HEK293 (cell line): ENCODE results near the gene IRF7.

Source experiments
- BCL11B ChIP-seq: fragments of 450-650 bp; formaldehyde crosslinking; IDR thresholded peaks from 2 replicates; pipeline ENCODE4 v1.5.1; 2016; ENCODE audit warnings: low read depth, missing biosample characterization, missing genetic modification characterization
- FEZF1 ChIP-seq: fragments of 450-650 bp; formaldehyde crosslinking; IDR thresholded peaks from 2 replicates; pipeline ENCODE4 v1.5.1; 2016; ENCODE audit warnings: missing biosample characterization, missing genetic modification characterization
- HOXA7 ChIP-seq: sonication (generic); formaldehyde crosslinking; IDR thresholded peaks from 2 replicates; pipeline ENCODE4 v1.8.1; 2022; ENCODE audit warnings: missing genetic modification reagents, borderline replicate concordance
- MYNN ChIP-seq: fragments of 450-650 bp; formaldehyde crosslinking; IDR thresholded peaks from 2 replicates; pipeline ENCODE4 v1.5.1; 2016; ENCODE audit warnings: missing biosample characterization, missing genetic modification characterization, borderline replicate concordance
- RBAK ChIP-seq: fragments of 450-650 bp; formaldehyde crosslinking; IDR thresholded peaks from 2 replicates; pipeline ENCODE4 v1.5.1; 2016; ENCODE audit warnings: missing biosample characterization, missing genetic modification characterization
- SCRT1 ChIP-seq: fragments of 450-650 bp; formaldehyde crosslinking; IDR thresholded peaks from 2 replicates; pipeline ENCODE4 v1.5.1; 2016; ENCODE audit warnings: missing biosample characterization, missing genetic modification characterization, borderline replicate concordance
- SP3 ChIP-seq: fragments of 450-650 bp; formaldehyde crosslinking; IDR thresholded peaks from 2 replicates; pipeline ENCODE4 v1.5.1; 2016; ENCODE audit warnings: missing biosample characterization, missing genetic modification characterization
- ZFHX2 ChIP-seq: fragments of 450-650 bp; formaldehyde crosslinking; conservative IDR thresholded peaks from 2 replicates; pipeline ENCODE4 v1.5.1; 2016; ENCODE audit warnings: missing biosample characterization, missing genetic modification characterization
- ZFP41 ChIP-seq: fragments of 450-650 bp; formaldehyde crosslinking; IDR thresholded peaks from 2 replicates; pipeline ENCODE4 v1.5.1; 2016; ENCODE audit warnings: missing biosample characterization, missing genetic modification characterization, borderline replicate concordance
- ZNF112 ChIP-seq: fragments of 450-650 bp; formaldehyde crosslinking; IDR thresholded peaks from 2 replicates; pipeline ENCODE4 v1.5.0; 2017; ENCODE audit warnings: missing biosample characterization, missing genetic modification characterization
- ZNF133 ChIP-seq: fragments of 450-650 bp; formaldehyde crosslinking; IDR thresholded peaks from 2 replicates; pipeline ENCODE4 v1.5.1; 2016; ENCODE audit warnings: missing biosample characterization, missing genetic modification characterization
- ZNF140 ChIP-seq: fragments of 450-650 bp; formaldehyde crosslinking; IDR thresholded peaks from 2 replicates; pipeline ENCODE4 v1.5.1; 2016; ENCODE audit warnings: missing biosample characterization, missing genetic modification characterization
- ZNF148 ChIP-seq: fragments of 450-650 bp; formaldehyde crosslinking; IDR thresholded peaks from 2 replicates; pipeline ENCODE4 v1.5.0; 2017; ENCODE audit warnings: missing biosample characterization, missing genetic modification characterization, borderline replicate concordance
- ZNF23 ChIP-seq: fragments of 450-650 bp; formaldehyde crosslinking; IDR thresholded peaks from 2 replicates; pipeline ENCODE4 v1.5.1; 2016; ENCODE audit warnings: missing biosample characterization, missing genetic modification characterization, borderline replicate concordance
- ZNF324 ChIP-seq: fragments of 450-650 bp; formaldehyde crosslinking; IDR thresholded peaks from 2 replicates; pipeline ENCODE4 v1.5.1; 2016; ENCODE audit warnings: missing biosample characterization, missing genetic modification characterization
- ZNF521 ChIP-seq: fragments of 450-650 bp; formaldehyde crosslinking; IDR thresholded peaks from 2 replicates; pipeline ENCODE4 v1.5.1; 2017; ENCODE audit warnings: missing biosample characterization, mild to moderate bottlenecking, missing genetic modification characterization
- ZNF530 ChIP-seq: fragments of 450-650 bp; formaldehyde crosslinking; IDR thresholded peaks from 2 replicates; pipeline ENCODE4 v1.5.1; 2016; ENCODE audit warnings: low read depth, missing biosample characterization, missing genetic modification characterization
- ZNF544 ChIP-seq: fragments of 450-650 bp; formaldehyde crosslinking; IDR thresholded peaks from 2 replicates; pipeline ENCODE4 v1.5.0; 2017; ENCODE audit warnings: missing biosample characterization, missing genetic modification characterization
- ZNF549 ChIP-seq: fragments of 450-650 bp; IDR thresholded peaks from 2 replicates; pipeline ENCODE4 v1.5.1; 2018; ENCODE audit warnings: missing biosample characterization, missing genetic modification characterization, mild to moderate bottlenecking, inconsistent platforms, moderate library complexity
- ZNF623 ChIP-seq: fragments of 450-650 bp; formaldehyde crosslinking; IDR thresholded peaks from 2 replicates; pipeline ENCODE4 v1.5.1; 2016; ENCODE audit warnings: missing biosample characterization, missing genetic modification characterization
- ZNF629 ChIP-seq: fragments of 450-650 bp; formaldehyde crosslinking; IDR thresholded peaks from 2 replicates; pipeline ENCODE4 v1.5.1; 2017; ENCODE audit warnings: missing biosample characterization, missing genetic modification characterization
- ZNF701 ChIP-seq: fragments of 450-650 bp; formaldehyde crosslinking; IDR thresholded peaks from 2 replicates; pipeline ENCODE4 v1.5.1; 2016; ENCODE audit warnings: missing biosample characterization, missing genetic modification characterization
- ZNF704 ChIP-seq: fragments of 450-650 bp; formaldehyde crosslinking; IDR thresholded peaks from 2 replicates; pipeline ENCODE4 v1.5.1; 2016; ENCODE audit warnings: missing biosample characterization, missing genetic modification characterization
- TF ChIP-seq, protein P1 (sequence below): fragments of 450-650 bp; formaldehyde crosslinking; IDR thresholded peaks from 2 replicates; pipeline ENCODE4 v1.5.1; 2016; ENCODE audit warnings: missing biosample characterization, missing genetic modification characterization, borderline replicate concordance
- TF ChIP-seq, protein P2 (sequence below): fragments of 450-650 bp; formaldehyde crosslinking; IDR thresholded peaks from 2 replicates; pipeline ENCODE4 v1.5.1; 2016; ENCODE audit warnings: missing biosample characterization, missing genetic modification characterization, low read depth
- TF ChIP-seq, protein P3 (sequence below): fragments of 450-650 bp; formaldehyde crosslinking; IDR thresholded peaks from 2 replicates; pipeline ENCODE4 v1.5.1; 2016; ENCODE audit warnings: missing biosample characterization, missing genetic modification characterization

Gene IRF7

DNA sequence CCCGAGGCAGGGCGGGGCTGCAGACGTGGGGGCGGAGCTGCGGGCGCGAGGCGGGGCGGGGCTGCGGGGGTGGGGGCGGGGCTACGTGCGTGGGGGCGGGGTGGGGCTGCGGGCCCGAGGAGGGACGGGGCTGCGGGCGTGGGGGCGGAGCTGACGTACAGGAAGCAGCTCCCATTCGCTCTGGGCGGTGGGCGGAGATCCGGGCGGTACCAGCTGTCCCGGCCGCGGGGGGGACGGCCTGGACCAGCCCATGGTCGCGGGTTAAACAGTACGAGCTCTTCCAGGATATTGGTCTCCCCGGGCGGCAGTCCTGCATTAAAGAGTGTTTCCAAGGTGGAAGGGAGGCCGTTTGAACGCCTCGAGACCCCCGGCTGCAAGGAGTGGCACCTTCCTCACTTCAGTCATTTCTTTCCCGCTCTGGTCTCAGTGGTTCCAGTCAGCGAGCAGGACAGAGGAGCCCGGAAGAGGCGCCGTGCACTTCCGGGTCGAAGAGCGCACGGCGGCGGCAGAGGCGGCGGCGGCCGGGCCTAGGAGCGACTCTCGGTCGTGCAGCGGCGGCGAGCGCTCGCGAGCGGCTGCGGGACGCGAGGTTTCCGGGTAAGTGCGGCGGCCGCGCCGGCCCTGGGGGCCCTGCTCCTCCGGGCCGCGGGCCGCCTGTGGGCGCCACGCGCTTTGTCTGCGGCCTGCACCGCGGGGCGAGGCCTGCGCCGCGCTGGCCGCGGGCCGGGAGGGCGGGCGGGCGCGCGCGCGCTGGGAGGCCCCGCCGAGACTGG, 39.6 kb downstream of the IRF7 start, which contains the start of gene PHRF1 (continued):
- TF ChIP-seq, protein P1, sequence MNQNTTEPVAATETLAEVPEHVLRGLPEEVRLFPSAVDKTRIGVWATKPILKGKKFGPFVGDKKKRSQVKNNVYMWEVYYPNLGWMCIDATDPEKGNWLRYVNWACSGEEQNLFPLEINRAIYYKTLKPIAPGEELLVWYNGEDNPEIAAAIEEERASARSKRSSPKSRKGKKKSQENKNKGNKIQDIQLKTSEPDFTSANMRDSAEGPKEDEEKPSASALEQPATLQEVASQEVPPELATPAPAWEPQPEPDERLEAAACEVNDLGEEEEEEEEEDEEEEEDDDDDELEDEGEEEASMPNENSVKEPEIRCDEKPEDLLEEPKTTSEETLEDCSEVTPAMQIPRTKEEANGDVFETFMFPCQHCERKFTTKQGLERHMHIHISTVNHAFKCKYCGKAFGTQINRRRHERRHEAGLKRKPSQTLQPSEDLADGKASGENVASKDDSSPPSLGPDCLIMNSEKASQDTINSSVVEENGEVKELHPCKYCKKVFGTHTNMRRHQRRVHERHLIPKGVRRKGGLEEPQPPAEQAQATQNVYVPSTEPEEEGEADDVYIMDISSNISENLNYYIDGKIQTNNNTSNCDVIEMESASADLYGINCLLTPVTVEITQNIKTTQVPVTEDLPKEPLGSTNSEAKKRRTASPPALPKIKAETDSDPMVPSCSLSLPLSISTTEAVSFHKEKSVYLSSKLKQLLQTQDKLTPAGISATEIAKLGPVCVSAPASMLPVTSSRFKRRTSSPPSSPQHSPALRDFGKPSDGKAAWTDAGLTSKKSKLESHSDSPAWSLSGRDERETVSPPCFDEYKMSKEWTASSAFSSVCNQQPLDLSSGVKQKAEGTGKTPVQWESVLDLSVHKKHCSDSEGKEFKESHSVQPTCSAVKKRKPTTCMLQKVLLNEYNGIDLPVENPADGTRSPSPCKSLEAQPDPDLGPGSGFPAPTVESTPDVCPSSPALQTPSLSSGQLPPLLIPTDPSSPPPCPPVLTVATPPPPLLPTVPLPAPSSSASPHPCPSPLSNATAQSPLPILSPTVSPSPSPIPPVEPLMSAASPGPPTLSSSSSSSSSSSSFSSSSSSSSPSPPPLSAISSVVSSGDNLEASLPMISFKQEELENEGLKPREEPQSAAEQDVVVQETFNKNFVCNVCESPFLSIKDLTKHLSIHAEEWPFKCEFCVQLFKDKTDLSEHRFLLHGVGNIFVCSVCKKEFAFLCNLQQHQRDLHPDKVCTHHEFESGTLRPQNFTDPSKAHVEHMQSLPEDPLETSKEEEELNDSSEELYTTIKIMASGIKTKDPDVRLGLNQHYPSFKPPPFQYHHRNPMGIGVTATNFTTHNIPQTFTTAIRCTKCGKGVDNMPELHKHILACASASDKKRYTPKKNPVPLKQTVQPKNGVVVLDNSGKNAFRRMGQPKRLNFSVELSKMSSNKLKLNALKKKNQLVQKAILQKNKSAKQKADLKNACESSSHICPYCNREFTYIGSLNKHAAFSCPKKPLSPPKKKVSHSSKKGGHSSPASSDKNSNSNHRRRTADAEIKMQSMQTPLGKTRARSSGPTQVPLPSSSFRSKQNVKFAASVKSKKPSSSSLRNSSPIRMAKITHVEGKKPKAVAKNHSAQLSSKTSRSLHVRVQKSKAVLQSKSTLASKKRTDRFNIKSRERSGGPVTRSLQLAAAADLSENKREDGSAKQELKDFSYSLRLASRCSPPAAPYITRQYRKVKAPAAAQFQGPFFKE (tag by site-specific recombination), result no peak
- no peak for TF ChIP-seq RBAK (tag by site-specific recombination)
- no peak; the same call in 1 of the 2 replicates for TF ChIP-seq ZFHX2
- no peak for TF ChIP-seq ZFP41 (tag by site-specific recombination)
- TF ChIP-seq, protein P2, sequence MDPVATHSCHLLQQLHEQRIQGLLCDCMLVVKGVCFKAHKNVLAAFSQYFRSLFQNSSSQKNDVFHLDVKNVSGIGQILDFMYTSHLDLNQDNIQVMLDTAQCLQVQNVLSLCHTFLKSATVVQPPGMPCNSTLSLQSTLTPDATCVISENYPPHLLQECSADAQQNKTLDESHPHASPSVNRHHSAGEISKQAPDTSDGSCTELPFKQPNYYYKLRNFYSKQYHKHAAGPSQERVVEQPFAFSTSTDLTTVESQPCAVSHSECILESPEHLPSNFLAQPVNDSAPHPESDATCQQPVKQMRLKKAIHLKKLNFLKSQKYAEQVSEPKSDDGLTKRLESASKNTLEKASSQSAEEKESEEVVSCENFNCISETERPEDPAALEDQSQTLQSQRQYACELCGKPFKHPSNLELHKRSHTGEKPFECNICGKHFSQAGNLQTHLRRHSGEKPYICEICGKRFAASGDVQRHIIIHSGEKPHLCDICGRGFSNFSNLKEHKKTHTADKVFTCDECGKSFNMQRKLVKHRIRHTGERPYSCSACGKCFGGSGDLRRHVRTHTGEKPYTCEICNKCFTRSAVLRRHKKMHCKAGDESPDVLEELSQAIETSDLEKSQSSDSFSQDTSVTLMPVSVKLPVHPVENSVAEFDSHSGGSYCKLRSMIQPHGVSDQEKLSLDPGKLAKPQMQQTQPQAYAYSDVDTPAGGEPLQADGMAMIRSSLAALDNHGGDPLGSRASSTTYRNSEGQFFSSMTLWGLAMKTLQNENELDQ, result no peak
- no peak for TF ChIP-seq SCRT1 (tag by site-specific recombination)
- TF ChIP-seq, protein P3, sequence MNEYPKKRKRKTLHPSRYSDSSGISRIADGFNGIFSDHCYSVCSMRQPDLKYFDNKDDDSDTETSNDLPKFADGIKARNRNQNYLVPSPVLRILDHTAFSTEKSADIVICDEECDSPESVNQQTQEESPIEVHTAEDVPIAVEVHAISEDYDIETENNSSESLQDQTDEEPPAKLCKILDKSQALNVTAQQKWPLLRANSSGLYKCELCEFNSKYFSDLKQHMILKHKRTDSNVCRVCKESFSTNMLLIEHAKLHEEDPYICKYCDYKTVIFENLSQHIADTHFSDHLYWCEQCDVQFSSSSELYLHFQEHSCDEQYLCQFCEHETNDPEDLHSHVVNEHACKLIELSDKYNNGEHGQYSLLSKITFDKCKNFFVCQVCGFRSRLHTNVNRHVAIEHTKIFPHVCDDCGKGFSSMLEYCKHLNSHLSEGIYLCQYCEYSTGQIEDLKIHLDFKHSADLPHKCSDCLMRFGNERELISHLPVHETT (tag by site-specific recombination), result peak; percentile 88
- no peak for TF ChIP-seq ZNF133 (tag by site-specific recombination)
- TF ChIP-seq ZNF148 (tag by site-specific recombination), result no peak
- TF ChIP-seq ZNF112, result no peak
- TF ChIP-seq ZNF544 (tag by site-specific recombination), result no peak
- TF ChIP-seq FEZF1, result peak; percentile 41; the same call in 1 of the 2 replicates
- peak; percentile 87; the same call in 1 of the 2 replicates for TF ChIP-seq ZNF324 (tag by site-specific recombination)
- TF ChIP-seq ZNF549 (tag by site-specific recombination), result no peak
- no peak for TF ChIP-seq ZNF140 (tag by site-specific recombination)
- no peak for TF ChIP-seq HOXA7 (CRISPR knock-in tag)
- no peak for TF ChIP-seq ZNF521 (tag by site-specific recombination)
- 0 out of 2 replicates have a peak, but pooled peaks have one; percentile 13 for TF ChIP-seq ZNF623 (tag by site-specific recombination)
- TF ChIP-seq BCL11B (tag by site-specific recombination), result no peak
- no peak; the same call in 1 of the 2 replicates for TF ChIP-seq MYNN (tag by site-specific recombination)
- no peak for TF ChIP-seq ZNF23
- no peak for TF ChIP-seq ZNF701 (tag by site-specific recombination)
- peak; percentile 69 for TF ChIP-seq ZNF629 (tag by site-specific recombination)
- TF ChIP-seq SP3 (tag by site-specific recombination), result peak; percentile 89
- no peak for TF ChIP-seq ZNF530 (tag by site-specific recombination)
- TF ChIP-seq ZNF704 (tag by site-specific recombination), result no peak
